Measurements from ENCODE around the gene SH3BP2.

Gene SH3BP2

DNA sequence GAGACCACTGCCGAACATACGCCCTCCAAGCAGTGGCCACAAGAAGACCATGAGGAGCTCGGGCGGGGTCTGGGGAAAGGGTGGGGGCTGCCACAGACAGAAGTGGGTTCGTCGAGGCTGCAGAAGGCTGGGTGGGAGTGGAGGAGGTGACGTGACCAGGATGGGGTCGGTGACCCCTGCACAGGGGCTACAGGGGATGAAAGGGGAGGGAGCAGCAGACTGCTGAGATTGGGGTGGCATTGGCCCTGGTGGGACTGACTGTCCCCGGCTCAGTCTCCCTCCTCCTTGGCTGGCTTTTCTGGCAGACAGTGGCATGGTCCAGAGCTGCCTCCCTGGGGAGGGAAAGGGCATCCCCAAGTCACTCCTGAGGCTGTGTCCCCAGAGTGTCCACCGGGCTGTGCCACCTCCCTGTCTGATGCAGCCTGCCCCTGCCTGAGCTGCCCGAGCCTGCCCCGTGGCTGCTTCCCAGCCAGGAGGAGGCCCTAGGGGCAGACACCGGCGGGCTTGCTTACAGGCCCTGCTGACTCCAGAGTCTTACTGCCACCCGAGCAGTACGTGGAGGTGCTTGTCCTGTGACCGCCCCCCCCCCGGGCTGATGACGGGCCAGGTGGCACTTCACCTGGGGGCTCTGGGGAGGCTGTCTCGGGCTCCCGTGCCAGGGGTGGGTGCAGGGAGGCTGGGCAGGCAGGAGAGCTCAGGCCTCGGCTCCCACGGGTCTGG, 7.2 kb downstream of the SH3BP2 start:
- no peak overlapping the region for H3K4me3 ChIP-seq (ENCODE audit: low read length)
- TF ChIP-seq ZNF274 (IDR thresholded peaks at IDR 0.05; ENCODE audit: low read depth, low read length) = no peak

DNA sequence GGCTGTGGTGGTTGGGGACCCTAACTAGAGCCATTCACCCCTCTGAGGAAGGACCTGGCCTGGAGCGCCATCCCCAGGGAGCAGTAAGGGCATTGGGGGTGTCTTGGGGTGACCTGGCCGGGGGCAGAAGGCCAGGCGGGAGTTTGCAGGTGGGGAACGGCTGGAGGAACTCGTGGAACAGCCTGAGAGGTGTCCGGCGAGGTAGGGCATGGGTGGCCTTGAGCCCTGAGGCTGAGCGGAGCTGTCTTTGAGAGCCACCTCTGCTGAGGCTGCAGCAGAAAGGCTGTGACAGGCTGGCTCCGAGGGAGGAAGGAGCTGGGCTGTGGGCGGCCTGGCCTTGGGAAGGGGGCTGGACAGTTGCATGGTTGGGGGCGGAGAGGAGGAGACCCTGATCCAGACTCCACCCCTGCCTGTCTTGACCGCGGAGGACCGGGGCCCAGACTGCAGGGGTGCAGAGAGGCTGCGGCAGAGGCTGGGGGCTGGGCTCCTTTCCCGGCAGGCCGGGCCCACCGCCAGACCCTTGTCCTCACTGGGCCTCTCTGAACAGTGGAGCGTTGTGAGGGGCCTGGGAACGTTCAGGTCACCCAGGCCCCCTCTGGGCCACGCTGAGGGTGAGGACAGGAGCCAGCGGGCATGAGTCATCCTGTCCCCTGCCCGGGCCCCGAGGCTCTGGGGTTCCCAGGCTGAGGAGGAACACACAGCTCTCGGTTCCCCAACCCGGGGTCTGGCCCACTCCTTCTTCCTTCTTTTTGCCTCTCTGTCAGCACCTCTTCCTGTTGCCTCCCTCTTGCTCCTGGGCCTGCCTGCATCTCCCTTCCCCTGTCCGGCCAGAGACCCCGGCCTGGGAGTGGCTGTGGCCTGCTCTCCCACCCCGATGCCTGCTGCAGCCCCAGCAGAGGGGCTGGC, 8.1 kb downstream of the SH3BP2 start:
- H3K4me3 ChIP-seq (ENCODE audit: low read length) = no peak overlapping the region
- TF ChIP-seq ZNF274 (IDR thresholded peaks at IDR 0.05; ENCODE audit: low read depth, low read length) = no peak

- TF ChIP-seq ZNF274 (IDR thresholded peaks at IDR 0.05; ENCODE audit: low read depth, low read length) = no peak
- H3K4me3 ChIP-seq (ENCODE audit: low read length) = no peak overlapping the region
Observed at GRCh38 chr4:2802618-2803531, 10.0 kb downstream of the SH3BP2 start.

GRCh38 chr4:2803624-2804448, 11.0 kb downstream of the SH3BP2 start:
- no peak for TF ChIP-seq ZNF274 (IDR thresholded peaks at IDR 0.05; ENCODE audit: low read depth, low read length)

DNA sequence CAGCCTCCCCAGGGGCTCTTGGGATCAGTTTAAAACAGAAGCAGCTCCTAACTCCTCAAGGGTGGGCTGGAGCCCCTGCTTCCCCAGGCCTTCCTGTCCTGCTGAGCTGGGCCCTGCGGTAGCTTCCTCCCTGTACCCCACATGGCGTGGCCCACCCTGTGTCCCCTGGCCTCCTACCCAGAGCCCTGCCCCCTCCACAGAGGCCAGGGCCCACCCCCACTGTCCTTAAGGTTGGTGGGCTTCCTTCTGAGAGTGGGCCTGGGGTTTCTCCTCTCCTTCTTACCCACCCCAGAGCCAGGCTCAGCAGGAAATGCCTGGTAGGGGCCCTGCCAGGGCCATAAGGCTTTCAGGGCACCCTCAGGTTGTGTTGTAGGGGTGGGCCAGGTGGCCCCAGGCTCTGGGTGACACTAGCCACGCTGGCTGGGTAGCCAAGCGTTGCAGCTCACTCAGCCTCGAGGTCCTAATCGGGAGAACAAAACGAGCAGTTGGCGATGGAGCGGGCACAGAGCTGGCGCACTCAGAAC, 11.6 kb downstream of the SH3BP2 start:
- no peak overlapping the region for H3K4me3 ChIP-seq (ENCODE audit: low read length)
- no peak for TF ChIP-seq ZNF274 (IDR thresholded peaks at IDR 0.05; ENCODE audit: low read depth, low read length)

More at GRCh38 chr4:2803624-2804448, 11.0 kb downstream of the SH3BP2 start:
- no peak overlapping the region for H3K4me3 ChIP-seq (ENCODE audit: low read length)

DNA sequence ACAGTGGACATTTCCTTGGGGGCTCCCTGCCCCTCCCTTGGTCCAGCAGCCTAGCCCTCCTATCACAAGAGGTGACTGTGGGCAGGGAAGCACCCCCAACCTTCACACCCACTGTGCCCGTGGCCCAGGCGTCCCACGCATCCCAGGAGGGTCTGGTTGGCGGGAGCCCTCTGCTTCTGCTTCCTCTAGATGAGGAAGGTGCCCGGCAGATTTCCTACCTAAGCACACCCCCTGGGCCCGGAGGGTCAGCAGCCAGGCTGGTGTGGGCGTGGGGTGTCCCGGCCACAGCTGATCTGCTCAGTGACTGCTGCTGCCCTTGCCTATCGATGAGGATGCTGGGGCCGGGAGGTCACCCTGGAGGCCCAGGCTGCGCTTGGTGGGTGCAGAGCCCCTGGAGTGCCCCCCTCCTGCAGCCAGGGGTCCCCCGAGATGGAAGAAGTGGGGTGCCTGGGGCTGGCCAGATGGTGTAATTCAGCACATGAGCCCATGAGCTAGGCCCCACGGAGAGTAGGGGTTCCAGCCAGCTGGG, 12.2 kb downstream of the SH3BP2 start:
- H3K4me3 ChIP-seq (ENCODE audit: low read length) = no peak overlapping the region
- TF ChIP-seq ZNF274 (IDR thresholded peaks at IDR 0.05; ENCODE audit: low read depth, low read length) = no peak

DNA sequence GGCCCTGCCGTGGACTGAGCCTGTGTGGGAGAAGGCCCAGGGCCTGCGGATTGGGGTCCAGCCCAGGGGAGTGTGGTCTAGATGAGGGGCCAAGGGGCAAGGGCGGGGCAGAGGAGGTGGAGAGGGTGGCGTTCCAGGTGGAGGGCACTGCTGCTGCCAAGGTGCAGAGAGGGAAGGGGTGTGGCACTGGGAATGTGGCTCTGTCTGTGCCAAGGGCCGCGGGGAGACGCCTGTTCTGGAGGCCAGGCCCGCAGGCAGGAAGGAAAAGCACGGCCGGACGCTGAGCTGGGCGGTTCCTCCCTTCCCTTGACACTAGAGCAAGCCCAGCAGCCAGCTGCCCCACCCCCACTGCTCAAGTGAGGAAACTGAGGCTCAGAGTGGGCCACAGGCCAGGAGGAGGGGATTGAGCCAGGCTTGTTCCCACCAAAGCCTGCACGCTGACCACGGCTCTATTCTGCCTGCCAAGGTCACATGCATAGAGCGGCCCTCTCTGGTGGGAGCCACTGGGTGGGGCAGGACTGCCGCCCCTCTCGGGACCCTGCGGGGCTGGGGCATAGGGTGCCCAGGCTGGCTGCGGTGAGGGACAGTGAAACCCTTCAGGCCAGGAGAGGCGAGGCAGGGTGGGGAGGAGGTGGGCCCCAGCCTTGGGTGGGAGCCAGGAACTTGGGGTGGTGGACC, 13.0 kb downstream of the SH3BP2 start:
- no peak overlapping the region for H3K4me3 ChIP-seq (ENCODE audit: low read length)
- no peak for TF ChIP-seq ZNF274 (IDR thresholded peaks at IDR 0.05; ENCODE audit: low read depth, low read length)

- no peak overlapping the region for H3K4me3 ChIP-seq (ENCODE audit: low read length)
- no peak for TF ChIP-seq ZNF274 (IDR thresholded peaks at IDR 0.05; ENCODE audit: low read depth, low read length)
Observed at GRCh38 chr4:2806390-2807355, 13.8 kb downstream of the SH3BP2 start.

DNA sequence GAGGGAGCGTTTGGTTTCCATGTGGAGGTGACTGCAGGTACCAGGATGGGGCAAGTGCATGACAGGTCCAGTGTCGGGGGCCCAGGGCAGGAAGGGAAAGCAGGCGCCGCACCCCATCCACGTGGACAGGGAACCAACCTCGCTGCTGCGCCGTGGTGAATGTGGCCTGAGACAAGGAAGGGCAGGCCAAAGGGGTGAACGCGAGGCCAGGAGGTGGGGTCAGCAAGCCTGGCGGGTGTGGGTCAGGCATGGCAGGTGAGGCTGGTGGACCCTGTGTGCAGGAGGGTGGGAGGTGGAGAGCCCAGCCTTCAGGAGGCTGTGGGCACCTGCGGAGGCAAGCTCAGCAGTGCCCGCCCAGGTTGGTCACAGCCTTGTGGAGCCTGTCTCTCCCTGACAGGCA, 14.7 kb downstream of the SH3BP2 start:
- H3K4me3 ChIP-seq (ENCODE audit: low read length) = no peak overlapping the region
- no peak for TF ChIP-seq ZNF274 (IDR thresholded peaks at IDR 0.05; ENCODE audit: low read depth, low read length)

DNA sequence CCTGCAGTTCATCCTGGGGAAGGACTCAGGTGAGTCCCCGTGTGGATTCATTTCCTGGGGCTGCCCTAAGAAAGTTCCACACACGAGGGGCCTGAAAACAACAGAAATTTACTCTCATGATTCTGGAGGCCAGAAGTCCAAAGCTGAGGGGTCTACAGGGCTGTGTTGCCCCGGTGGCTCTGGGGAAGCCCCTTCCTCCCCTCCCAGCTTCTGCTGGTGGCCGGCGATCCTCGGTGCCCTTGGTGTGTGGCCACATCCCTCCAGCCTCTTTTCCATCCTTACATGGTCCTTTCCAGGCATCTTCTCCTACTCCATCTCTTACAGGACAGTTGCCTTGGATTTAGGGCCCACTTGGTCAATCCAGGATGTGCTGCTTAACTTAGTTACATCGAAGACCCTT, 15.1 kb downstream of the SH3BP2 start:
- no peak for TF ChIP-seq ZNF274 (IDR thresholded peaks at IDR 0.05; ENCODE audit: low read depth, low read length)

DNA sequence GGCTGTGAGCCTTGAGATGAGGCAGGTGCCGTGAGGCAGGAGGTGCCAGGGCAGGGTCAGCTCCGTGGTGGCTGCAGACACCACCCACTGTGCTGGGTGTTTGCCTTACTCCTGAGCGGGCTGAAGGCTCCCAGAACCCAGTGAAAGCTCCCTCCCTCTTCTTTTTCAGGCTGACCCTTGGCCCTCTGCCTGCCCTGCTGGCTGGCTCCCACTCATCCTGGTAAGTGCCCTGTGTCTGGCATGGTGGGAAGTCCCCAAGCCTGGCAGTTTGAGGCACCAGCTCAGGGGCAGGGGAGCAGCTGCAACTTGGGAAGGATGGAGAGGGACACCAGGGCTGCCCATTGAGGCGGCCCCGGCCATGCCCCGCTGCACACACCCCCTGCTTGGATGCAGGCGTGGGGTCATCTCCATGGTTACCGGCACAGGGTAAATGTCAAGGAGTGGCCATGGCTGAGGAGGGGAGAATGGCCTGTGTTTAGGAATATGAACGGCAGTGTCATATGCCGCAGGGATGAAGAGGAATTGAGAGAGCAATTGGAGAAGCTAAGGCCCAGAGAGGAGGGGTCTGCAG, 16.8 kb downstream of the SH3BP2 start:
- H3K4me3 ChIP-seq (ENCODE audit: low read length) = no peak overlapping the region
- TF ChIP-seq ZNF274 (IDR thresholded peaks at IDR 0.05; ENCODE audit: low read depth, low read length) = no peak

More for the DNA sequence above, 15.1 kb downstream of the SH3BP2 start:
- H3K4me3 ChIP-seq (ENCODE audit: low read length) = no peak overlapping the region
